K562 (cell line): ENCODE measurements around the gene CAMKV. TPM values are rescaled to one million over a fixed set of nuclear protein-coding genes. Genes with fewer than 3 reads are reported as not detected.

Experiments
- BDP1 ChIP-seq: IDR thresholded peaks from 3 replicates; pipeline ENCODE4 v1.6.1; 2011; ENCODE audit not compliant: insufficient read length, insufficient read depth
- CREBBP ChIP-seq: IDR thresholded peaks from one replicate; pipeline ENCODE4 v1.6.1; 2012; ENCODE audit warnings: low read depth, mild to moderate bottlenecking, control low read depth, inconsistent platforms, low read length
- CTBP1 ChIP-seq: fragments of 450-650 bp; IDR thresholded peaks from 2 replicates; pipeline ENCODE4 v1.6.1; 2016; ENCODE audit warnings: borderline replicate concordance
- ETS2 ChIP-seq: IDR thresholded peaks from 2 replicates; pipeline ENCODE4 v1.6.1; 2016; ENCODE audit warnings: borderline replicate concordance, missing genetic modification characterization, mild to moderate bottlenecking, moderate library complexity, missing compliant biosample characterization; ENCODE audit not compliant: poor library complexity, severe bottlenecking
- HOXB6 ChIP-seq: fragments of 250-450 bp; sonication (Bioruptor Pico); IDR thresholded peaks from 2 replicates; pipeline ENCODE4 v1.5.1; 2022; ENCODE audit warnings: mild to moderate bottlenecking, borderline replicate concordance
- LCOR ChIP-seq: sonication (generic); formaldehyde crosslinking; IDR thresholded peaks from 2 replicates; pipeline ENCODE4 v1.8.0; 2022; ENCODE audit warnings: mild to moderate bottlenecking, missing genetic modification reagents
- POLR2AphosphoS2 ChIP-seq: IDR thresholded peaks from 2 replicates; pipeline ENCODE4 v1.6.1; 2012; ENCODE audit warnings: low read length, improper control_type of control experiment
- RBFOX2 ChIP-seq: fragments of 200-400 bp; formaldehyde crosslinking; IDR thresholded peaks from 2 replicates; pipeline ENCODE4 v1.6.1; 2017; ENCODE audit warnings: low read depth, mild to moderate bottlenecking, low read length, moderate library complexity
- RBM25 ChIP-seq: fragments of 200-400 bp; formaldehyde crosslinking; IDR thresholded peaks from 2 replicates; pipeline ENCODE4 v1.6.1; 2018; ENCODE audit warnings: low read length, low read depth, moderate library complexity; ENCODE audit not compliant: severe bottlenecking
- SMAD3 ChIP-seq: fragments of 450-650 bp; formaldehyde crosslinking; conservative IDR thresholded peaks from 2 replicates; pipeline ENCODE4 v1.4.0; 2020; ENCODE audit warnings: mild to moderate bottlenecking
- SMARCE1 ChIP-seq: fragments of 450-650 bp; IDR thresholded peaks from 2 replicates; pipeline ENCODE4 v1.7.1; 2016; ENCODE audit warnings: mild to moderate bottlenecking
- SP2 ChIP-seq: IDR thresholded peaks from 2 replicates; pipeline ENCODE4 v1.6.1; 2011; ENCODE audit warnings: mild to moderate bottlenecking, low read depth, low read length, moderate library complexity; ENCODE audit not compliant: poor library complexity, severe bottlenecking; ENCODE audit errors: extremely low read depth
- ZNF175 ChIP-seq: fragments of 200-800 bp; sonication (Bioruptor generic); IDR thresholded peaks from 2 replicates; pipeline ENCODE4 v1.6.1; 2016; ENCODE audit warnings: low read depth, mild to moderate bottlenecking, missing genetic modification characterization, missing compliant biosample characterization
- ZNF41 ChIP-seq: fragments of 250-450 bp; sonication (Bioruptor Pico); conservative IDR thresholded peaks from 2 replicates; pipeline ENCODE4 v1.4.0; 2020; ENCODE audit warnings: mild to moderate bottlenecking
- ZNF511 ChIP-seq: sonication (generic); formaldehyde crosslinking; IDR thresholded peaks from 2 replicates; pipeline ENCODE4 v1.8.0; 2022; ENCODE audit warnings: mild to moderate bottlenecking, missing genetic modification reagents
- ZNF551 ChIP-seq: fragments of 250-450 bp; sonication (Bioruptor Pico); IDR thresholded peaks from 2 replicates; pipeline ENCODE4 v1.5.0; 2021; ENCODE audit warnings: mild to moderate bottlenecking, moderate library complexity
- ZNF766 ChIP-seq: fragments of 200-800 bp; sonication (Bioruptor generic); conservative IDR thresholded peaks from 2 replicates; pipeline ENCODE4 v1.6.1; 2016; ENCODE audit warnings: missing genetic modification characterization, missing compliant biosample characterization
- polyA plus RNA-seq, 8 experiments: library from polyadenylated mRNA; depleted of rRNA in 4 of 8; stranded (reverse) in 5 of 8; unstranded in 3 of 8; fragments of >200 nt; fragmentation: Nextera tagmentation in 2 of 8; fragmentation: Illumina TruSeq in 1 of 8; extraction: Ambion mirVana in 2 of 8; extraction: Trizol in 1 of 8; gene quantifications; 2 replicates each; pipeline versions ENCODE4 v1.2.1 to v1.2.3, GENCODE V29; 2011 to 2014; ENCODE audit warnings: inconsistent platforms in 1 of 8, missing spikeins in 1 of 8
- total RNA-seq, 7 experiments: library from RNA; depleted of rRNA in 6 of 7; stranded (reverse); fragments of >200 nt in 6 of 7; fragmentation: Illumina TruSeq in 2 of 7; extraction: Trizol in 2 of 7; gene quantifications; 2 replicates each; pipeline versions ENCODE4 v1.2.1 to v1.2.3, GENCODE V29; 2011 to 2021; ENCODE audit warnings: low replicate concordance in 1 of 7
- TF ChIP-seq, protein P1 (sequence below): sonication (generic); formaldehyde crosslinking; IDR thresholded peaks from 2 replicates; pipeline ENCODE4 v1.9.0; 2022; ENCODE audit warnings: mild to moderate bottlenecking, missing genetic modification reagents
- TF ChIP-seq, protein P2 (sequence below), 2 experiments: fragments of 450-650 bp in 1 of 2; sonication (generic) in 1 of 2; formaldehyde crosslinking in 1 of 2; IDR thresholded peaks in 1 of 2; conservative IDR thresholded peaks in 1 of 2; 2 replicates each; pipeline versions ENCODE4 v1.6.1 to v1.8.1; 2016 to 2023; ENCODE audit warnings: mild to moderate bottlenecking in 2 of 2, moderate library complexity in 2 of 2, inconsistent platforms in 1 of 2, missing genetic modification reagents in 1 of 2
- TF ChIP-seq, protein P3 (sequence below): fragments of 250-450 bp; sonication (Bioruptor Pico); IDR thresholded peaks from 2 replicates; pipeline ENCODE4 v1.5.0; 2021
- TF ChIP-seq, protein P4 (sequence below), 2 experiments: IDR thresholded peaks in 1 of 2; conservative IDR thresholded peaks in 1 of 2; 2 replicates each; pipeline ENCODE4 v1.6.1; 2016; ENCODE audit warnings: low read depth in 2 of 2, mild to moderate bottlenecking in 1 of 2, missing compliant biosample characterization in 1 of 2, missing genetic modification characterization in 1 of 2, moderate library complexity in 1 of 2

Gene CAMKV
- total and polyA plus RNA-seq, 9 of the 15 experiments (the other 6 are each of a cell fraction or from before 2014, with no cell fraction given): 0.08 to 2.7 (median 0.79) TPM

- TF ChIP-seq ZNF551 (CRISPR knock-in tag): no peak
- no peak for TF ChIP-seq ZNF41 (CRISPR knock-in tag)
- TF ChIP-seq, protein P1, sequence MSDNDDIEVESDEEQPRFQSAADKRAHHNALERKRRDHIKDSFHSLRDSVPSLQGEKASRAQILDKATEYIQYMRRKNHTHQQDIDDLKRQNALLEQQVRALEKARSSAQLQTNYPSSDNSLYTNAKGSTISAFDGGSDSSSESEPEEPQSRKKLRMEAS (CRISPR knock-in tag): peak; percentile 65
- TF ChIP-seq, protein P2, sequence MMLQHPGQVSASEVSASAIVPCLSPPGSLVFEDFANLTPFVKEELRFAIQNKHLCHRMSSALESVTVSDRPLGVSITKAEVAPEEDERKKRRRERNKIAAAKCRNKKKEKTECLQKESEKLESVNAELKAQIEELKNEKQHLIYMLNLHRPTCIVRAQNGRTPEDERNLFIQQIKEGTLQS (IDR thresholded peaks at IDR 0.05): no peak
- TF ChIP-seq, protein P2 (CRISPR knock-in tag; conservative IDR thresholded peaks at IDR 0.05): no peak
- no peak for TF ChIP-seq LCOR (CRISPR knock-in tag)
- TF ChIP-seq CREBBP: no peak
- TF ChIP-seq SMARCE1: 0 out of 2 replicates have a peak, but pooled peaks have one; percentile 15
- no peak for TF ChIP-seq RBM25
- no peak for TF ChIP-seq ETS2 (tag)
- no peak for TF ChIP-seq HOXB6 (CRISPR knock-in tag)
- peak; percentile 87 for TF ChIP-seq RBFOX2
- no peak for TF ChIP-seq POLR2AphosphoS2
- no peak for TF ChIP-seq ZNF766
- TF ChIP-seq, protein P3, sequence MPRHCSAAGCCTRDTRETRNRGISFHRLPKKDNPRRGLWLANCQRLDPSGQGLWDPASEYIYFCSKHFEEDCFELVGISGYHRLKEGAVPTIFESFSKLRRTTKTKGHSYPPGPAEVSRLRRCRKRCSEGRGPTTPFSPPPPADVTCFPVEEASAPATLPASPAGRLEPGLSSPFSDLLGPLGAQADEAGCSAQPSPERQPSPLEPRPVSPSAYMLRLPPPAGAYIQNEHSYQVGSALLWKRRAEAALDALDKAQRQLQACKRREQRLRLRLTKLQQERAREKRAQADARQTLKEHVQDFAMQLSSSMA (CRISPR knock-in tag): no peak
- TF ChIP-seq BDP1: no peak
- peak; percentile 85 for TF ChIP-seq CTBP1
- TF ChIP-seq, protein P4, sequence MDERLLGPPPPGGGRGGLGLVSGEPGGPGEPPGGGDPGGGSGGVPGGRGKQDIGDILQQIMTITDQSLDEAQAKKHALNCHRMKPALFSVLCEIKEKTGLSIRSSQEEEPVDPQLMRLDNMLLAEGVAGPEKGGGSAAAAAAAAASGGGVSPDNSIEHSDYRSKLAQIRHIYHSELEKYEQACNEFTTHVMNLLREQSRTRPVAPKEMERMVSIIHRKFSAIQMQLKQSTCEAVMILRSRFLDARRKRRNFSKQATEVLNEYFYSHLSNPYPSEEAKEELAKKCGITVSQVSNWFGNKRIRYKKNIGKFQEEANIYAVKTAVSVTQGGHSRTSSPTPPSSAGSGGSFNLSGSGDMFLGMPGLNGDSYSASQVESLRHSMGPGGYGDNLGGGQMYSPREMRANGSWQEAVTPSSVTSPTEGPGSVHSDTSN (CRISPR knock-in tag; IDR thresholded peaks at IDR 0.05; ENCODE audit: low read depth): no peak
- TF ChIP-seq, protein P4 (tag; conservative IDR thresholded peaks at IDR 0.05; ENCODE audit: low read depth): no peak
- TF ChIP-seq ZNF511 (CRISPR knock-in tag): no peak; the same call in 1 of the 2 replicates
- no peak for TF ChIP-seq SMAD3 (CRISPR knock-in tag)
- TF ChIP-seq ZNF175 (CRISPR knock-in tag): no peak
- TF ChIP-seq SP2: no peak
Measured at GRCh38 chr3:49903451-49904424, 34.0 kb upstream of the CAMKV start, which contains the start of gene MST1R (continued).
